ENCODE data around the gene RASGRP2.
A peak's percentile ranks its signal among the peaks of the same experiment; 100 is the strongest.

RASGRP2 gene

GRCh38 chr11:64759722-64760719 is 16.1 kb upstream of the RASGRP2 start, which contains the start of gene PYGM:
PYGM (minus strand) TSS chr11:64759974; CDS start chr11:64759898, 76 bp downstream.
- TF ChIP-seq TOX (CRISPR knock-in tag; IDR thresholded peaks at IDR 0.05; ENCODE audit: borderline replicate concordance) (no peak), ZFP3 (CRISPR knock-in tag; IDR thresholded peaks at IDR 0.05) (no peak), RARB (CRISPR knock-in tag; IDR thresholded peaks at IDR 0.05) (no peak), ESRRG (CRISPR knock-in tag; IDR thresholded peaks at IDR 0.05) (no peak), GLIS3 (CRISPR knock-in tag; IDR thresholded peaks at IDR 0.05) (no peak), CREB5 (CRISPR knock-in tag; IDR thresholded peaks at IDR 0.05; ENCODE audit: low read depth) (no peak), TCF4 (CRISPR knock-in tag; IDR thresholded peaks at IDR 0.05; ENCODE audit: borderline replicate concordance) (no peak), PATZ1 (CRISPR knock-in tag; IDR thresholded peaks at IDR 0.05; ENCODE audit: borderline replicate concordance) (no peak), ZNF565 (CRISPR knock-in tag; conservative IDR thresholded peaks at IDR 0.05; ENCODE audit: low read depth) (no peak), ZC3H10 (CRISPR knock-in tag; IDR thresholded peaks at IDR 0.05) (no peak), PPARA (CRISPR knock-in tag; IDR thresholded peaks at IDR 0.05; ENCODE audit: borderline replicate concordance) (no peak), ZNF8 (CRISPR knock-in tag; IDR thresholded peaks at IDR 0.05) (no peak), ZNF70 (CRISPR knock-in tag; IDR thresholded peaks at IDR 0.05) (no peak), BACH2 (CRISPR knock-in tag; IDR thresholded peaks at IDR 0.05; ENCODE audit: borderline replicate concordance) (no peak), CSRNP3 (CRISPR knock-in tag; IDR thresholded peaks at IDR 0.05) (no peak), ZFP30 (CRISPR knock-in tag; IDR thresholded peaks at IDR 0.05) (no peak), CSDC2 (CRISPR knock-in tag; IDR thresholded peaks at IDR 0.05) (no peak)
- TF ChIP-seq, protein P1, sequence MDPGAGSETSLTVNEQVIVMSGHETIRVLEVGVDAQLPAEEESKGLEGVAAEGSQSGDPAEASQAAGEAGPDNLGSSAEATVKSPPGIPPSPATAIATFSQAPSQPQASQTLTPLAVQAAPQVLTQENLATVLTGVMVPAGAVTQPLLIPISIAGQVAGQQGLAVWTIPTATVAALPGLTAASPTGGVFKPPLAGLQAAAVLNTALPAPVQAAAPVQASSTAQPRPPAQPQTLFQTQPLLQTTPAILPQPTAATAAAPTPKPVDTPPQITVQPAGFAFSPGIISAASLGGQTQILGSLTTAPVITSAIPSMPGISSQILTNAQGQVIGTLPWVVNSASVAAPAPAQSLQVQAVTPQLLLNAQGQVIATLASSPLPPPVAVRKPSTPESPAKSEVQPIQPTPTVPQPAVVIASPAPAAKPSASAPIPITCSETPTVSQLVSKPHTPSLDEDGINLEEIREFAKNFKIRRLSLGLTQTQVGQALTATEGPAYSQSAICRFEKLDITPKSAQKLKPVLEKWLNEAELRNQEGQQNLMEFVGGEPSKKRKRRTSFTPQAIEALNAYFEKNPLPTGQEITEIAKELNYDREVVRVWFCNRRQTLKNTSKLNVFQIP (CRISPR knock-in tag; IDR thresholded peaks at IDR 0.05; ENCODE audit: borderline replicate concordance, low read depth), result no peak
- TF ChIP-seq, protein P2, sequence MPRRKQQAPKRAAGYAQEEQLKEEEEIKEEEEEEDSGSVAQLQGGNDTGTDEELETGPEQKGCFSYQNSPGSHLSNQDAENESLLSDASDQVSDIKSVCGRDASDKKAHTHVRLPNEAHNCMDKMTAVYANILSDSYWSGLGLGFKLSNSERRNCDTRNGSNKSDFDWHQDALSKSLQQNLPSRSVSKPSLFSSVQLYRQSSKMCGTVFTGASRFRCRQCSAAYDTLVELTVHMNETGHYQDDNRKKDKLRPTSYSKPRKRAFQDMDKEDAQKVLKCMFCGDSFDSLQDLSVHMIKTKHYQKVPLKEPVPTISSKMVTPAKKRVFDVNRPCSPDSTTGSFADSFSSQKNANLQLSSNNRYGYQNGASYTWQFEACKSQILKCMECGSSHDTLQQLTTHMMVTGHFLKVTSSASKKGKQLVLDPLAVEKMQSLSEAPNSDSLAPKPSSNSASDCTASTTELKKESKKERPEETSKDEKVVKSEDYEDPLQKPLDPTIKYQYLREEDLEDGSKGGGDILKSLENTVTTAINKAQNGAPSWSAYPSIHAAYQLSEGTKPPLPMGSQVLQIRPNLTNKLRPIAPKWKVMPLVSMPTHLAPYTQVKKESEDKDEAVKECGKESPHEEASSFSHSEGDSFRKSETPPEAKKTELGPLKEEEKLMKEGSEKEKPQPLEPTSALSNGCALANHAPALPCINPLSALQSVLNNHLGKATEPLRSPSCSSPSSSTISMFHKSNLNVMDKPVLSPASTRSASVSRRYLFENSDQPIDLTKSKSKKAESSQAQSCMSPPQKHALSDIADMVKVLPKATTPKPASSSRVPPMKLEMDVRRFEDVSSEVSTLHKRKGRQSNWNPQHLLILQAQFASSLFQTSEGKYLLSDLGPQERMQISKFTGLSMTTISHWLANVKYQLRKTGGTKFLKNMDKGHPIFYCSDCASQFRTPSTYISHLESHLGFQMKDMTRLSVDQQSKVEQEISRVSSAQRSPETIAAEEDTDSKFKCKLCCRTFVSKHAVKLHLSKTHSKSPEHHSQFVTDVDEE (CRISPR knock-in tag; IDR thresholded peaks at IDR 0.05), result no peak
- ATAC-seq, result peak; percentile 38

- no peak; the same call in 1 of the 3 replicates for ATAC-seq
These were observed 15.3 kb upstream of the RASGRP2 start for GRCh38 chr11:64759131-64759721.

More at GRCh38 chr11:64759131-64759721, 15.3 kb upstream of the RASGRP2 start:
- TF ChIP-seq ZC3H10 (CRISPR knock-in tag; IDR thresholded peaks at IDR 0.05) (no peak), SNAI2 (CRISPR knock-in tag; IDR thresholded peaks at IDR 0.05) (no peak)

Data from SK-N-SH treated with all-trans-retinoic acid at 6 μM for 48 hours (cell line).